IMR-90 (cell line): Measurements from ENCODE around the gene PCED1B. TPM values are rescaled to one million over a fixed set of nuclear protein-coding genes. Genes with fewer than 3 reads are reported as not detected.
A peak's percentile ranks its signal among the peaks of the same experiment; 100 is the strongest.

Experiments used
- ATAC-seq: fragments of 200-7000 bp; cut with Tn5 transposase; 2 replicates; pipeline ENCODE4 v1.9.1; 2020; ENCODE audit warnings: low read depth, mild to moderate bottlenecking, moderate library complexity
- BruUV-seq: library from RNA; stranded (reverse); fragments of 400-500 nt; replicated peaks from 2 replicates; lab custom pipeline; 2021; lab: Mats Ljungman, UMichigan
- CTCF ChIA-PET: fragments of 300-600 bp; formaldehyde crosslinking; extraction: SDS; loops from one replicate; lab custom pipeline; 2021; ENCODE audit warnings: antibody characterized with exemption; lab: Yijun Ruan, JAX
- POLR2A ChIA-PET: fragments of 300-600 bp; sonication (Branson Sonifier 250); formaldehyde crosslinking; loops from one replicate; lab custom pipeline; 2022; ENCODE audit warnings: antibody characterized with exemption; ENCODE audit not compliant: unreplicated experiment; lab: Charles Lee
- DNase-seq: peaks from one replicate; pipeline ENCODE4 v3.0.0; 2013
- H2AFZ ChIP-seq: replicated peaks from 2 replicates; pipeline ENCODE3; 2013; ENCODE audit warnings: low read length, mild to moderate bottlenecking; ENCODE audit not compliant: poor library complexity
- H2AK5ac ChIP-seq: 2 replicates; pipeline ENCODE4 v1.6.1; 2013; ENCODE audit warnings: low read depth, low read length, inconsistent platforms
- H2AK9ac ChIP-seq: replicated peaks from 2 replicates; pipeline ENCODE3; 2013; ENCODE audit warnings: mild to moderate bottlenecking, low read depth, low read length, moderate library complexity; ENCODE audit not compliant: poor library complexity
- H2BK120ac ChIP-seq: 2 replicates; pipeline ENCODE4 v1.6.1; 2013; ENCODE audit warnings: low read depth, low read length, inconsistent platforms
- H2BK15ac ChIP-seq: 3 replicates; pipeline ENCODE4 v1.6.1; 2013; ENCODE audit warnings: low read depth, low read length, inconsistent platforms
- H2BK20ac ChIP-seq: 2 replicates; pipeline ENCODE4 v1.6.1; 2013; ENCODE audit warnings: low read depth, mild to moderate bottlenecking, inconsistent platforms, low read length, moderate library complexity
- H2BK5ac ChIP-seq: 2 replicates; pipeline ENCODE4 v1.6.1; 2013; ENCODE audit warnings: mild to moderate bottlenecking, low read depth, low read length, inconsistent platforms; ENCODE audit not compliant: poor library complexity, severe bottlenecking
- H3K14ac ChIP-seq: replicated peaks from 2 replicates; pipeline ENCODE4 v1.6.1; 2013; ENCODE audit warnings: low read depth, low read length, inconsistent platforms
- H3K18ac ChIP-seq: 2 replicates; pipeline ENCODE4 v1.6.1; 2013; ENCODE audit warnings: low read depth, low read length, control low read depth
- H3K23ac ChIP-seq: 2 replicates; pipeline ENCODE4 v1.6.1; 2013; ENCODE audit warnings: low read depth, low read length, inconsistent platforms
- H3K27ac ChIP-seq: 2 replicates; pipeline ENCODE4 v1.5.1; 2013; ENCODE audit warnings: mild to moderate bottlenecking, control low read depth, low read length; ENCODE audit not compliant: insufficient read depth
- H3K27me3 ChIP-seq: 2 replicates; pipeline ENCODE4 v1.6.1; 2013; ENCODE audit warnings: low read length; ENCODE audit not compliant: control insufficient read depth, insufficient read depth
- H3K36me3 ChIP-seq: 2 replicates; pipeline ENCODE4 v1.6.1; 2013; ENCODE audit warnings: low read length, mixed read lengths; ENCODE audit not compliant: control insufficient read depth, insufficient read depth
- H3K4ac ChIP-seq: 2 replicates; pipeline ENCODE4 v1.6.1; 2013; ENCODE audit warnings: low read depth, low read length, inconsistent platforms
- H3K4me1 ChIP-seq: 2 replicates; pipeline ENCODE4 v1.6.1; 2013; ENCODE audit warnings: low read length, mixed read lengths; ENCODE audit not compliant: control insufficient read depth, insufficient read depth
- H3K4me2 ChIP-seq: 2 replicates; pipeline ENCODE4 v1.6.1; 2013; ENCODE audit warnings: low read depth, mild to moderate bottlenecking, control low read depth, low read length, moderate library complexity
- H3K4me3 ChIP-seq: 2 replicates; pipeline ENCODE4 v1.5.1; 2013; ENCODE audit warnings: low read depth, mild to moderate bottlenecking, control low read depth, low read length, moderate library complexity; ENCODE audit not compliant: insufficient read depth
- H3K56ac ChIP-seq: 2 replicates; pipeline ENCODE4 v1.6.1; 2013; ENCODE audit warnings: low read length, inconsistent platforms; ENCODE audit not compliant: insufficient read depth; ENCODE audit errors: extremely low read depth
- H3K79me1 ChIP-seq, 2 experiments: 2 replicates each; pipeline ENCODE4 v1.6.1; 2013; ENCODE audit warnings: low read length in 2 of 2, inconsistent platforms in 1 of 2, low read depth in 1 of 2
- H3K9ac ChIP-seq: 2 replicates; pipeline ENCODE4 v1.6.1; 2013; ENCODE audit warnings: low read depth, low read length, control low read depth
- H3K9me1 ChIP-seq: 2 replicates; pipeline ENCODE4 v1.6.1; 2013; ENCODE audit warnings: low read length, inconsistent platforms; ENCODE audit not compliant: insufficient read depth
- H3K9me3 ChIP-seq: 2 replicates; pipeline ENCODE4 v1.6.1; 2013; ENCODE audit warnings: low read length; ENCODE audit not compliant: control insufficient read depth, insufficient read depth
- H4K20me1 ChIP-seq: 2 replicates; pipeline ENCODE4 v1.6.1; 2013; ENCODE audit warnings: low read length, inconsistent platforms; ENCODE audit not compliant: insufficient read depth
- H4K5ac ChIP-seq: 2 replicates; pipeline ENCODE4 v1.6.1; 2013; ENCODE audit warnings: mild to moderate bottlenecking, low read depth, low read length, control low read depth
- H4K8ac ChIP-seq, 2 experiments: 2 replicates each; pipeline ENCODE4 v1.6.1; 2013; ENCODE audit warnings: low read depth in 2 of 2, low read length in 2 of 2, control low read depth in 1 of 2, inconsistent platforms in 1 of 2
- H4K91ac ChIP-seq: 2 replicates; pipeline ENCODE4 v1.6.1; 2013; ENCODE audit warnings: low read depth, low read length, inconsistent platforms; ENCODE audit not compliant: insufficient read depth
- CEBPB ChIP-seq: IDR thresholded peaks from 2 replicates; pipeline ENCODE4 v1.6.1; 2012; ENCODE audit warnings: low read depth, low read length, improper control_type of control experiment
- CHD1 ChIP-seq: IDR thresholded peaks from 2 replicates; pipeline ENCODE4 v1.6.1; 2012; ENCODE audit warnings: low read depth, low read length, improper control_type of control experiment
- ELK1 ChIP-seq: fragments of 150-350 bp; IDR thresholded peaks from 2 replicates; pipeline ENCODE4 v1.6.1; 2016; ENCODE audit warnings: low read depth, mild to moderate bottlenecking, low read length, moderate library complexity, borderline replicate concordance
- MAFK ChIP-seq: IDR thresholded peaks from 2 replicates; pipeline ENCODE4 v1.6.1; 2012; ENCODE audit warnings: low read depth, low read length, improper control_type of control experiment
- MAZ ChIP-seq: IDR thresholded peaks from 2 replicates; pipeline ENCODE4 v1.6.1; 2012; ENCODE audit warnings: low read depth, mild to moderate bottlenecking, low read length, improper control_type of control experiment, moderate library complexity, borderline replicate concordance
- WGBS, 2 experiments: methylation state at CpG; one replicate each; pipeline versions ENCODE4 v1.1.5 to v1.1.7; 2013; ENCODE audit warnings: missing lambda C conversion rate in 2 of 2; ENCODE audit not compliant: insufficient read length in 1 of 2; ENCODE audit errors: extremely low coverage in 2 of 2; 5-methylcytosine and 5-hydroxymethylcytosine counted together
- dilution Hi-C: fragments of 300-500 bp; cut with HindIII; formaldehyde crosslinking; loops from one replicate; pipeline ENCODE4 v1.14.3; 2018; ENCODE audit warnings: low sequenced_read_pairs; ENCODE audit not compliant: unreplicated experiment
- in situ Hi-C: fragments of 300-500 bp; cut with MboI; formaldehyde crosslinking; loops from 3 replicates; pipeline ENCODE4 v1.14.3; 2019; ENCODE audit warnings: low sequenced_read_pairs, inconsistent platforms, mixed read lengths
- intact Hi-C: fragments of 100-400 bp; cut with micrococcal nuclease; formaldehyde crosslinking; loops from 2 replicates; pipeline ENCODE4 v1.10.0; 2022
- polyA plus RNA-seq, 3 experiments: library from polyadenylated mRNA; depleted of rRNA; stranded (reverse); fragments of >200 nt; gene quantifications; 2 replicates each; pipeline ENCODE4 v1.2.3, GENCODE V29; 2012; ENCODE audit warnings: low replicate concordance in 1 of 3
- total RNA-seq: library from RNA; depleted of rRNA; stranded (reverse); fragments of >200 nt; gene quantifications from 2 replicates; pipeline ENCODE4 v1.2.3, GENCODE V29; 2012

Gene PCED1B
- total and polyA plus RNA-seq, 2 of the 4 experiments (the other 2 are of a cell fraction) = 0.36 to 2.6 TPM

- intact Hi-C loops = no loop called here
- CTCF ChIA-PET = interaction anchor here (0.6 to 0.7 kb wide), 2 partner anchors 43 to 1163 kb away, joined by 3 to 4 read pairs; no protein-coding TSS in a partner anchor
These were observed 193.2 kb downstream of the PCED1B start for GRCh38 chr12:47272412-47273190.

More at GRCh38 chr12:47272412-47273190, 193.2 kb downstream of the PCED1B start:
- no peak overlapping the region for H3K27ac ChIP-seq
- no peaks in the 10 kb centered on the region for H4K20me1 ChIP-seq
- peak overlapping the region; percentile 10 for H2BK5ac ChIP-seq
- H3K9me1 ChIP-seq = peaks cover 7% of the 10 kb centered on the region; the same call in 1 of the 2 replicates
- BruUV-seq = no TSS peak
- H2BK20ac ChIP-seq = peak overlapping the region; percentile 82
- peak overlapping the region; percentile 13; the same call in 1 of the 2 replicates for H2AK5ac ChIP-seq
- WGBS, 2 experiments = no CpG with 5 or more reads among the region's 3 CpGs
- dilution Hi-C loops = no loop called here
- peaks cover 23% of the 10 kb centered on the region for H3K4me1 ChIP-seq
- H3K23ac ChIP-seq = peak overlapping the region; percentile 78; the same call in 1 of the 2 replicates
- H2AK9ac ChIP-seq = no peak overlapping the region
- no peak overlapping the region for H3K4me3 ChIP-seq
- H4K91ac ChIP-seq = peak overlapping the region; percentile 64
- peak overlapping the region; percentile 75 for H3K14ac ChIP-seq
- no peaks in the 10 kb centered on the region for H3K27me3 ChIP-seq
- in situ Hi-C loops = no loop called here
- no peak overlapping the region for H2AFZ ChIP-seq
- no peaks in the 10 kb centered on the region for H3K79me1 ChIP-seq
- no peaks in the 10 kb centered on the region for H3K9me3 ChIP-seq
- TF ChIP-seq MAFK (0 out of 2 replicates have a peak, but pooled peaks have one; percentile 10), CEBPB (peak; percentile 60), CHD1 (no peak), MAZ (no peak), ELK1 (no peak)
- H4K8ac ChIP-seq = peak overlapping the region; percentile 52 to 70; a peak in 2 of 4 replicates
- H3K9ac ChIP-seq = no peak overlapping the region
- POLR2A ChIA-PET = interaction anchor here (0.6 kb wide), 1 partner anchor 156 kb away, joined by 3 read pairs; no protein-coding TSS in a partner anchor
- H3K18ac ChIP-seq = peak overlapping the region; percentile 52; the same call in 1 of the 2 replicates
- DNase-seq (no peak), ATAC-seq (no peak)
- peak overlapping the region; percentile 92; the same call in 2 of the 3 replicates for H2BK15ac ChIP-seq
- no peak overlapping the region for H3K4me2 ChIP-seq
- no peak overlapping the region; the same call in 1 of the 2 replicates for H4K5ac ChIP-seq
- peak overlapping the region; percentile 91 for H2BK120ac ChIP-seq
- H3K56ac ChIP-seq = no peak overlapping the region; the same call in 1 of the 2 replicates
- H3K4ac ChIP-seq = peak overlapping the region; percentile 83
- no peaks in the 10 kb centered on the region for H3K36me3 ChIP-seq
